HCEC 1CT (cell line): ENCODE results near the gene ACCSL.

Experiments
- DNase-seq: peaks from one replicate; pipeline ENCODE4 v3.0.0-alpha.2; 2017

Gene ACCSL

GRCh38 chr11:44018829-44019228 is 29.0 kb upstream of the ACCSL start:
- no peak for DNase-seq

DNA sequence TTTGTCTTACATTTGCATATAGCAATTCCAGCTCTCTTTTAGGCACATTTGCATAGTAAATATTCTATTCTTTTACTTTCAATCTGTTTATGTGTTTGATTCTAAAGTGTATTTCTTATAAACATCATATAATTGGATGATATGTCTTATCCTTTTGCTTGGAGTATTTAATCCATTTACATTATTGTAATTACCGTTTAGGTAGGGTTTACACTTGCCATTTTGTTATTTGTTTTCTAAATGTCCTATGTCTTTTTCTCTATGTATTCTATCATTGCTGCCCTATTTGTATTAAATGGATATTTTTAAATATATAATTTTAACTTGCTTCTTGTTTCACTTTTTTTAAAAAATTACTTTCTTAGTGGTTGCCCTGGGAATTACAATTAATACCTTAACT is 22.8 kb upstream of the ACCSL start:
- no peak for DNase-seq

- DNase-seq = no peak
Measured at GRCh38 chr11:44025727-44026126, 22.1 kb upstream of the ACCSL start.

DNA sequence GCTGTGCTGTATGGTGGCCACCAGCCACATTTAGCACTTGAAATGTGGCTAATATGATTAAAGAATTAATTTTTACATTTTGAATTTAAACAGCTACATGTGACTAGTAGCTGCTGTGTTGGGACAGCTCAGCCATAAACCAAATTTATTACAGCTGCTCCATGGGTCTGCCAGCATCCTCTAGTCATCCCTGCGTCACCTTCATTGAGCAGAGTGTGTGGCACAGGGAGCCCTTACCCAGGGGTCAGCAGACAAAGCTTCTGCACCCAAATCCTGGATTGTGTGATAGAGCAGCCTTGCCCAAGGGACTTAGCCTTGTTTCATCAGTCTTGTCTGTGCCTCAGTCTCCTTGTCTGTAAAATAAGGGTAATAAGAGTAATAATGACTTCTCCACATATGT is 19.4 kb upstream of the ACCSL start:
- DNase-seq = no peak

- DNase-seq = no peak
Measured at GRCh38 chr11:44028816-44029506, 18.8 kb upstream of the ACCSL start.

DNA sequence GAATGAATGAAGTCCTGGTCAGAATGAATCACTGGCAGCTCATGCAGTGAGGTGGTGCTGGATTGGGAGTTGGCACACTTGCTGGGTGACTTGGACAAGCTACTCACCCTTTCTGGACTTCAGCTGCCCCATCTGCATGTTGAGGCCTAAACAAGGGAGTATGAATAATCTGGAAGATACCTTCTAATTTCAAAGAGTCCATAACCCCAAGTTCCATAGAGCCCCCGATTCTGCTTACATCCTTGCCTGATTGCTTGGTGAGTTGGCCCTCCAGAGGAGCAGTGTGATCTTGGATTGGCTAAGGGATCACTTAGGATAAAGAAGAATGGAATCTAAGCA is 18.3 kb upstream of the ACCSL start:
- DNase-seq = no peak

- peak; percentile 67 for DNase-seq
Measured at GRCh38 chr11:44029977-44030911, 17.5 kb upstream of the ACCSL start.

DNA sequence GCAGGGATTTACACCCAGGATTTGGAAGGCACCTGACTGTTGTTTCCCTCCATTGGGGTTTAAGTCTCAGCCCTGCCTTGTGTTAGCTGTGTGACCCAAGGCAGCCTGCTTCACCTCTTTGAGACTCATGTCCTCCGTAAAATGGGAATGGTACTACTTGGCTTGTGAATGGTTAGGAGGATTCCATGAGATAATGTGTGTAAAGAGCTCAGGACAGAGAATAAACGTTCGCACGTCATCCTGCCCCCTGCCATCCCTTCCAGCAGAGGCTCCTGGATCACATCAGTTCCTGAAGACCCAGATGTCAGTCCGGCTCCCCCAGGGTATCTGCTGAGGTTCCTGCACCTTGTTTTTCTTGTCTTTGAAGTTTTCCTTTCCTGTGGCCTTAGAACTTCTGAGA is 16.8 kb upstream of the ACCSL start:
- DNase-seq = no peak

- no peak for DNase-seq
Measured at GRCh38 chr11:44031549-44031948, 16.2 kb upstream of the ACCSL start.

DNA sequence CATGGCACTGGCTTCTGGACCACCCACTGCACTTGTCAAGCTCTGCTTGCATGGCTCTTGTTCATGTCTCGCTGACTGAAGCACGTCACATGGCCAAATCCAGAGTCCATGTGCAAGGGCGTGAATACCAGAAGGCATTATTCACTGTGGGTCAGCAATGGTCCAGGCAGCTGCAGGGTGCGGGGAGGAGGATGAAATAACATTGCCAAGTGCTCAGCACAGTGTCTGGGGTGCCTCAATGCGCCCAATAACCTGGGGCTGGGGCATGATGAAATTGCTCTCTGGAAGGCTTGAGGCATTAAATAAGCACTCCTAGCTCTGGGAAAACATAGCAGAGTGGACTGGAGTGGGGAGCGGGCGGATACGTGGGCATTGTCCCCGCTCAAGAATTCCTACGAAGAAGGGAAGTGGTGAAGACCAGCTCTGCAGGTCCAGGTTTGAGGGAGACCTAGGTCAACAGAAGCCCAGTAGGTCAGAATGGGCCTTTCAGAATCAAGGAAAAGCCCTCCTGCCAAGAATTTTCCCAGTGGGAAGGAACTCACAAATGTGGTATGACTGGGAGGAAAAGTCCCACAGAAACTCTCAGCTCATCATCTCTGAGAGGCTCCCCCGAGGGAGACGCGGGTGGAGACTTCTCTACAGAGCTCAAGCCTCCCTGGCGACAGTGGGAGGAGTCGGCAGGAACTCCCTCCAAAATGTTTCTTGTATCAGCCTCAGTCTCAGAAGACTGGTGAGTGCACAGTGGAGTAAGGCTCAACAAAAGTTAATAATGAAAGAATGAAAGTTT is 15.3 kb upstream of the ACCSL start:
- peak; percentile 82 for DNase-seq

DNA sequence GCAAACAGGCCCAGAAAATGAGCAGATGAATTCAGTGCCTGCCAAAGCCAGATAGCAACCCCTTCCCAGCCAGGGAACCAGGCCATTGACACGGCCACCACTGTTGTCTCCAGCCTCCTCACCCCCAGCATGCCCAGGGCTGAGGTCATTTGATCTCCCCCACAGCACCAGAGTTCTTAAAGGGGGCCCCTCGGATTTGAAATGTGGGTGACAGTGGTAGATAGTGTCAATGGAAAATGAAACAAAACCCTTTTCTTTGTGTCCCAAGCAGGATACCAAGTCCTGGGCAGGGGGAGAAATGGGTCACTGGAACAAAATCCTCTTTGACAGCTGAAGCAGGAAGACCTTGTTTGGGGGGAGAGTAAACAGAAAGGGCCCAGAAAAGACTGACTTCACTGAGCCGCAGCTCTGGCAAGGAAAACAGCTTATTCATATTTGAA is 14.3 kb upstream of the ACCSL start:
- no peak for DNase-seq

DNA sequence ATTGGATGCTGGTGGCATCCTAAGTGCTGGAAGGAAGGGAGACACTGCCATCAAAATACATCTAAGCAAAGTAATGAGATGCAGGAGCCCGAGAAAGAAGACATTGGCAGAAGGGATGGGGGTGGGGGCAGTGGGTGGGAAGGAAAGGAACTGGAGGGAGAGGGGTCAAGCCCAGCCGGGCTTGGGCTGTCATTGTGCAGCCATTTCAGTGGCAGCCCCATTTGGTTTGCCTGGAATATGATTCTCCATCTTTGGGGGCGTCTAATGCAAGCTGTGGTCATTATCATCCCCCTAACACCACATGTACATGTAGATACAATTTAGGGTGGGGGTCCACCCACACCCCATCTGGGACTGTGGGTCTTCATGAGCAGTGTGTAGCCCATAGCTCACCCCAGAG is 13.9 kb upstream of the ACCSL start:
- DNase-seq = no peak

DNA sequence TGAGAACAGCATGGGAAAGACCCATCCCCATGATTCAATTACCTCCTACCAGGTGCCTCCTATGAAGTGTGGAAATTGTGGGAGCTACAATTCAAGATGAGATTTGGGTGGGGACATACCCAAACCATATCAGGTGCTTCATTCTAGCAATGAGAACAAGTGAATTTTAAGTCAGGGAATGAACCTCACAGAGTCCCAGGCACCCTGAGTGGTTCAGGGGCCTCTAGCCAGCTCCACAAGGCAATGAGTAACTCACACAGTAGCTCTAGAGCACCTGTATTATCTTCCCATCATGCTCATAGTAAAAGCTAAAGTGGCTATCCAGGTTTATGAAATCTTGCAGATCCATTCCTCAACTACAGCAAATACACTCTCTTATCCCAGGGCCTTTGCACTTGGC is 13.1 kb upstream of the ACCSL start:
- DNase-seq = no peak

DNA sequence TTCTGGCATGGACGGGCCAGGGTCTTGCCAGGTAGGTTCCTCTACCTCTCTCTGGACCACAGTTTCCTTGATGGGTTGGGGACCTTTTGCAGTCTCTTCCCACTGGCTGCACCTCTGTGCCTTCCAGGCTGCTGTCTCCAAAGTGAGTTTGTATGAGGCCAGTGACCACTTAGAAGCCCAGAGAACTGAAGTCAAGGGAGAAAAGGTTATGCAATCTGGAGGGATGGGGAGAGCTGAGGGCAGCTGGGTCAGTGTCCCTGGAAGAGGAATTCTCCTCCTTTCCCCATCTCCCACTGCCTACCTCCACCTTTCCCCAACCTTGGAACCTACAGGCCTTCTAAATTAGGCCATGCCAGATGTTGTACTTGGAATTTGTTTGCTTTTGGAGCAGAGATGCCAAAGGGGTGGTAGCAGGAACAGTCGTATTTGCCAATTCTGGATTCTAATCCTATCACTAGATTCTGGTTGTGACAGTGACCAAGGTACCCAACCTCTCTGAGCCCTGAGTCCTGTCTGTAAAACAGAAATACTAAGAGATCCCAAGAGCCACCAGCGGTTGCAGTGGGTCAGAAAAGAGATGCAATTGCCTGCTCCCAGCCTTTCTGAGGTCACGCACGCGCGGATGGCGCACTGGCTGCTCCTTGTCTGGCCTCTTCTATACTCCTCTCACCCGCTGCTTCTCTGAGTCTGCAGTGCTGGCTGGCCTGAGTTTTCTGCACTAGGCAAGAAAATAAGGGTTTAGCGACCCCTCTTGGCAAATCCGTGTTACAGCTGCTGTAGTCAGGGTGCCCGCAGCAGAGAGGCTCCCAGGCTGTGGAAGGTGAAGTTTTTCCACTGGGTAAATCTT is 10.7 kb upstream of the ACCSL start:
- DNase-seq = peak; percentile 85

GRCh38 chr11:44037658-44037998 is 10.2 kb upstream of the ACCSL start:
- no peak for DNase-seq

- no peak for DNase-seq
Measured at GRCh38 chr11:44043157-44043556, 4.6 kb upstream of the ACCSL start.

DNA sequence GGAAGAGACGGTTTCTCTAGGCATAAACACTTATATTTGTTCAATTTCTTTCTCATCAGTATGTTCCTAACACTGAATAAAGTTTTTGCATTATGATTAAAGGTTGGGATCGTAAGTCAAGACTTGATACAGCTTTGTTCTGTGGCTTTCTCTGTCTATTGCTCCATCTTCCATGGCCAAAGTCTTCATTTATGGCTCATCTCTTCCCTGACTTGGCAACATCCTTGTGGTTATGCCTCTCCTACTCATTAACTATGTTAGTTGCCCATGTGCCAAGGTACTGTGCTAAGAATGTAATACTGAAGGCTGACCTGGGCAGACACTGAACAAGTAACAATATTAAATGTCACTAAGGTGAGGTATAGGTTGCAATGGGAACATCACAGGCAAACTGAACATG is 1.6 kb upstream of the ACCSL start:
- DNase-seq = no peak

DNA sequence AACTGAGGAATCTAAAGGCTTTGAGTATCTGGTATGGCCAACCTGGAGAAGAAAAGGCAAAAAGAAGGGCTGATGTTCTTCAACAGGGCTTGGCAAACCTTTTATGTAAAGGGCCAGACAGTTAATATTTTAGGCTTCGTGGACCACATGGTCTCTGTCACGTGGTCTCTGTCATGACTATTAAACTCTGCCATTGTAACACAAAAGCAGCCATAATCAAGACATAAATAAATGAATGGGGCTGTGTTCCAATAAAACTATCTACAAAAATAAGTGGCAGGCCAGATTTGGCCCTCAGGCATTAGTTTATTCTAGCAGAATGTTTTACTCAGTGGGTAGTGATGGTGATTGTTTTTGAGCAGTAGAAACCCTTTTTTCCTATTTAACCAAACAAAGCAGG is 483 bp upstream of the ACCSL start:
- DNase-seq = no peak

DNA sequence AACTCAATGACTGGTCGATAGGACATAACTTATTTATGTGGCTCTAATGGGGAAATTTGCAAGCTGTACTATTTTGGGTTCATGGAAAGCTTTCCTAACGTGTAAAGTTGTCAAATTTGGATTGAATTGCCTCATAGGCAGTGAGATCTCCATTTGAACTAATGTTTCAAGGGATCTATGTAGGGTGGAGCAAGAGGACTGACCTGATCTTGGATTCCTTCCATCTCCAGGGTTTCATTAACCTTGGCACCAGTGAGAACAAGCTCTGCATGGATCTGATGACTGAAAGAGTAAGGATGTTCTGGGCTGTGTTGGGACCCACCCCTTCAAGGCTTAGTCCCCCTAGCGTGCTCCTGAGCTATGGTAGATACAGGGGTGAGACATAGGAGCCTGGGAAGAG is 2.1 kb downstream of the ACCSL start:
- no peak for DNase-seq

GRCh38 chr11:44051171-44051570 is 3.4 kb downstream of the ACCSL start:
- DNase-seq = no peak

GRCh38 chr11:44057340-44057739 is 9.6 kb downstream of the ACCSL start:
- DNase-seq = no peak

- DNase-seq = no peak
Measured at GRCh38 chr11:44058275-44058674, 10.5 kb downstream of the ACCSL start.

GRCh38 chr11:44065161-44065661 is 17.4 kb downstream of the ACCSL start:
- DNase-seq = no peak
